ENCODE results near the gene CTBP2.

GRCh38 chr10:125194814-125195213 lies 34.5 kb upstream of the CTBP2 start:
- TF ChIP-seq CTCF (IDR thresholded peaks at IDR 0.05): no peak
- TF ChIP-seq POLR2A (IDR thresholded peaks at IDR 0.05): no peak

Measured in right lobe of liver (tissue), 4 donors.